Fibroblast of villous mesenchyme (primary cell): ENCODE results near the gene CTNNBIP1. TPM values are rescaled to one million over a fixed set of nuclear protein-coding genes. Genes with fewer than 3 reads are reported as not detected.

Experiments
- DNase-seq: peaks from one replicate; pipeline ENCODE4 v3.0.0-alpha.2; 2010; ENCODE audit warnings: low read depth
- H3K4me3 ChIP-seq: 2 replicates; pipeline ENCODE4 v1.5.1; 2011; ENCODE audit warnings: low read depth, mild to moderate bottlenecking, low read length
- total RNA-seq: library from RNA; depleted of rRNA; stranded (reverse); fragments of >200 nt; gene quantifications from 2 replicates; pipeline ENCODE4 v1.2.3, GENCODE V29; 2012
- TF ChIP-seq, protein P1 (sequence below): IDR thresholded peaks from 2 replicates; pipeline ENCODE4 v1.5.1; 2012; ENCODE audit warnings: low read depth, mild to moderate bottlenecking, low read length; ENCODE audit not compliant: insufficient read depth

Gene CTNNBIP1
- total RNA-seq, 1 donor, result 13.4 TPM

DNA sequence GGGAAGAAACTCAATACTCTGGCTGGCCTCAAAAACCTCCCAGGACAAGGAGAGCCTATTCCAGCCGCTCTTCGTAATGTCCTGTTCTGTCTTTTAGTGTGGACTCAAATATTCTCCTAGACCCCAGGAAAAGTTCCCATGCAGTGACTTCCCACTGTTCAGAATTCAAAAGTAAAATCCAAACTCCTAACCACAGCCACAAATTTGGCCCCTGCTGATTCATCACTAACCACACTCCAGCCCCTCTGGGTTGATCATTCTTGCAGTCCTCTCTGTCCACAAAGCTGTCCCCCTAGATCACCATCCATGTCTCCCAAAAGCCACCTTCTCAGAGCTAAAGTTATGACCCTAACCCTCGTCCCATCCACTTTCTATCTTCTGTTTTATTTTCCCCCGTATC, 5.1 kb downstream of the CTNNBIP1 start:
- no peak for DNase-seq
- TF ChIP-seq, protein P1, sequence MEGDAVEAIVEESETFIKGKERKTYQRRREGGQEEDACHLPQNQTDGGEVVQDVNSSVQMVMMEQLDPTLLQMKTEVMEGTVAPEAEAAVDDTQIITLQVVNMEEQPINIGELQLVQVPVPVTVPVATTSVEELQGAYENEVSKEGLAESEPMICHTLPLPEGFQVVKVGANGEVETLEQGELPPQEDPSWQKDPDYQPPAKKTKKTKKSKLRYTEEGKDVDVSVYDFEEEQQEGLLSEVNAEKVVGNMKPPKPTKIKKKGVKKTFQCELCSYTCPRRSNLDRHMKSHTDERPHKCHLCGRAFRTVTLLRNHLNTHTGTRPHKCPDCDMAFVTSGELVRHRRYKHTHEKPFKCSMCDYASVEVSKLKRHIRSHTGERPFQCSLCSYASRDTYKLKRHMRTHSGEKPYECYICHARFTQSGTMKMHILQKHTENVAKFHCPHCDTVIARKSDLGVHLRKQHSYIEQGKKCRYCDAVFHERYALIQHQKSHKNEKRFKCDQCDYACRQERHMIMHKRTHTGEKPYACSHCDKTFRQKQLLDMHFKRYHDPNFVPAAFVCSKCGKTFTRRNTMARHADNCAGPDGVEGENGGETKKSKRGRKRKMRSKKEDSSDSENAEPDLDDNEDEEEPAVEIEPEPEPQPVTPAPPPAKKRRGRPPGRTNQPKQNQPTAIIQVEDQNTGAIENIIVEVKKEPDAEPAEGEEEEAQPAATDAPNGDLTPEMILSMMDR, result no peak

GRCh38 chr1:9904596-9904995, 5.5 kb downstream of the CTNNBIP1 start:
- H3K4me3 ChIP-seq, result no peak overlapping the region
- DNase-seq, result no peak
- TF ChIP-seq, protein P1, result no peak

More for the DNA sequence above, 5.1 kb downstream of the CTNNBIP1 start:
- H3K4me3 ChIP-seq, result no peak overlapping the region

DNA sequence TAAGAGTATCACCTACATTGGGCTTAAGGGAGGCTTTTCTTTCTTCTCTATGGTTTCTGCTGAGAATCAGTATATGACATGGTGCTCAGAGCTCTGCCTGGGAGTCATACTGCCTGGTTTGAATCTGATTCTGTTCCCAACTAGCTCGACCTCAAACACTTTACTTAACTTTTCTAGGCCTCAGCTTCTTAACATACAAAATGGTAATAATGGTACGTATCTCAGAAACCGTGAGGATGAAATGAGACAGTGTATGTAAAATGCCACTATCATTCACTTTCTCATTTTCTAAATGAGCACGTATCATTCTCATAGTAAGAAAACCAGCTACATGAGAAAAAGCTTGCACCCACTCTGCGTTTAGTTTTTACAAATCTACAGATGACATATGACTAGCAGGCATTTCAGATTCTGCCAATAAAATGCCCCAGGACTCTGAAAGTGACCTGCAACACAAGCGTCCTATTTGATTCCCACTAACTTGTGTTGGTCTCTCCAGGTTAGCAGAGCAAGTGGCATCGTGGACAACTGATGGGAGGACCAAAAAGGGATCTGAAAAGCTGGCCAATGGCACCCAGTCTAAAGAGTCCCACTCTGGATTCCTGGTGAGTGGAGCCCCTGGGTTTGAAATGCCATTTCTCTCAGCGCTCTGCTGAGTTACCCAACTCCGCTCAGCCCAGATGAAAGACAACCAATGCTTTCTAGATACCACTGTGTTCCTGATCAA, 6.1 kb downstream of the CTNNBIP1 start:
- TF ChIP-seq, protein P1, result no peak

DNA sequence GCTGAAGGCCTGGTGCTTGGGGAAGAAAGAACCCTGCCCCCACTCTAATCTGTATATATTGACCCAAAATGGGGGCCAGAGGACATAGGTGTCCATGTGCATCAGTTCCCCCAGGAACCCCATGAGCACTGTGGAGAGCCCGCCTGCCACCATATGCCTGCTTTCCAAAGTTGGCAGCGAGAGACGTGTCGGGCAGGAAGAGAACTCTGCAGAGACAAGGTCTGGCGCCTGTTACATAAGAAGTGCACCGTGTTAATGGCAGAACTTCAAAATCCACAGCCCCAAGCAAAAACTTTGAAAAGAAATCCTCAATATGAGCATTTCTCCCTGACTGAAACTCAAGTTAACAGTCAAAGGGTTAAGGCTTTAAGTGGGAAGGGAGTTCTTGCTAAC, 8.0 kb downstream of the CTNNBIP1 start:
- no peak overlapping the region for H3K4me3 ChIP-seq
- no peak for DNase-seq
- TF ChIP-seq, protein P1, result no peak

More for the DNA sequence above, 6.1 kb downstream of the CTNNBIP1 start:
- DNase-seq, result no peak
- H3K4me3 ChIP-seq, result no peak overlapping the region

GRCh38 chr1:9901148-9902059, 8.7 kb downstream of the CTNNBIP1 start:
- no peak overlapping the region for H3K4me3 ChIP-seq
- TF ChIP-seq, protein P1, result no peak
- DNase-seq, result no peak

- no peak for DNase-seq
- TF ChIP-seq, protein P1, result no peak
- H3K4me3 ChIP-seq, result no peak overlapping the region
These were observed 9.7 kb downstream of the CTNNBIP1 start for GRCh38 chr1:9900142-9901043.
